HFF-Myc (cell line): ENCODE data around the gene CARS1.

ENCODE experiments used
- DNase-seq: peaks from one replicate; pipeline ENCODE4 v3.0.0-alpha.2; 2011; ENCODE audit warnings: low read depth; ENCODE audit errors: extremely low read depth
- H3K4me3 ChIP-seq: replicated peaks from 2 replicates; pipeline ENCODE4 v1.5.1; 2011; ENCODE audit warnings: low read depth, mild to moderate bottlenecking, control low read depth, low read length
- TF ChIP-seq, protein P1 (sequence below): IDR thresholded peaks from 2 replicates; pipeline ENCODE4 v1.5.1; 2012; ENCODE audit warnings: mild to moderate bottlenecking, low read depth, low read length, control low read depth; ENCODE audit errors: missing control alignments

Gene CARS1

DNA sequence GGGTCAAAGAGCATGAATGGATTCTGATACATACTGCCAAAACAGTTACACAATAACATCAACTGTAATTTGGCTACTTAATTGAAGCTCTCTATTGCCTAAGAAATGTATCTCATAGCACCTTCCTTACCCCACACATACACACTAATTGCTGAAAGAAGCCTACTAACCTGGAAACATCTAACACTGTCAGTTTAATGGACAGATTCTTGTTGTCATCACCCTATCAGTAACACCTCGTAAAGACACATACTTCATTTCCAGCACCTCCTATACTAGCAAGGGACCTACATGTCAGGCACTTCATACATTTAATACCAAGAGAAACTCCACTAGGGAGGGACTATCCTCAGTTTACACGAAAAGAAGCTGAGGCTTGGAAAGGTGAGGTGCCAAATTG lies 75.0 kb downstream of the CARS1 start:
- TF ChIP-seq, protein P1, sequence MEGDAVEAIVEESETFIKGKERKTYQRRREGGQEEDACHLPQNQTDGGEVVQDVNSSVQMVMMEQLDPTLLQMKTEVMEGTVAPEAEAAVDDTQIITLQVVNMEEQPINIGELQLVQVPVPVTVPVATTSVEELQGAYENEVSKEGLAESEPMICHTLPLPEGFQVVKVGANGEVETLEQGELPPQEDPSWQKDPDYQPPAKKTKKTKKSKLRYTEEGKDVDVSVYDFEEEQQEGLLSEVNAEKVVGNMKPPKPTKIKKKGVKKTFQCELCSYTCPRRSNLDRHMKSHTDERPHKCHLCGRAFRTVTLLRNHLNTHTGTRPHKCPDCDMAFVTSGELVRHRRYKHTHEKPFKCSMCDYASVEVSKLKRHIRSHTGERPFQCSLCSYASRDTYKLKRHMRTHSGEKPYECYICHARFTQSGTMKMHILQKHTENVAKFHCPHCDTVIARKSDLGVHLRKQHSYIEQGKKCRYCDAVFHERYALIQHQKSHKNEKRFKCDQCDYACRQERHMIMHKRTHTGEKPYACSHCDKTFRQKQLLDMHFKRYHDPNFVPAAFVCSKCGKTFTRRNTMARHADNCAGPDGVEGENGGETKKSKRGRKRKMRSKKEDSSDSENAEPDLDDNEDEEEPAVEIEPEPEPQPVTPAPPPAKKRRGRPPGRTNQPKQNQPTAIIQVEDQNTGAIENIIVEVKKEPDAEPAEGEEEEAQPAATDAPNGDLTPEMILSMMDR, result no peak
- DNase-seq, result no peak
- H3K4me3 ChIP-seq, result no peak overlapping the region

DNA sequence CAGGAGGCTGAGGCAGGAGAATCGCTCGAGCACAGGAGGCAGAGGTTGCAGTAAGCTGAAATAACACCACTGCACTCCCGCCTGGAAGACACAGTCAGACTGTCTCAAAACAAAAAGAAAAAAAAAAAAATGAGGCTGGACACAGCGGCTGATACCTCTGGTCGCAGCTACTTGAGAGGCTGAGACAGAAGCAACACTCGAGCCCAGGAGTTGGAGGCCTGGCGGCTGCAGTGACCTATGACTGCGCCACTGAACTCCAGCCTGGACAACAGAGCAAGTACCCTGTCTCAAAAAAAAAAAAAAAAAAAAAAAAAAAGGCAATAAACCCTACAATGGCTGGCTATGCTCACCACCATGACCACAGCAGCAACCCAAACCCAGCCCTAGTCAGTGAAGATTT lies 76.1 kb downstream of the CARS1 start:
- TF ChIP-seq, protein P1, result no peak
- H3K4me3 ChIP-seq, result no peak overlapping the region
- no peak for DNase-seq

DNA sequence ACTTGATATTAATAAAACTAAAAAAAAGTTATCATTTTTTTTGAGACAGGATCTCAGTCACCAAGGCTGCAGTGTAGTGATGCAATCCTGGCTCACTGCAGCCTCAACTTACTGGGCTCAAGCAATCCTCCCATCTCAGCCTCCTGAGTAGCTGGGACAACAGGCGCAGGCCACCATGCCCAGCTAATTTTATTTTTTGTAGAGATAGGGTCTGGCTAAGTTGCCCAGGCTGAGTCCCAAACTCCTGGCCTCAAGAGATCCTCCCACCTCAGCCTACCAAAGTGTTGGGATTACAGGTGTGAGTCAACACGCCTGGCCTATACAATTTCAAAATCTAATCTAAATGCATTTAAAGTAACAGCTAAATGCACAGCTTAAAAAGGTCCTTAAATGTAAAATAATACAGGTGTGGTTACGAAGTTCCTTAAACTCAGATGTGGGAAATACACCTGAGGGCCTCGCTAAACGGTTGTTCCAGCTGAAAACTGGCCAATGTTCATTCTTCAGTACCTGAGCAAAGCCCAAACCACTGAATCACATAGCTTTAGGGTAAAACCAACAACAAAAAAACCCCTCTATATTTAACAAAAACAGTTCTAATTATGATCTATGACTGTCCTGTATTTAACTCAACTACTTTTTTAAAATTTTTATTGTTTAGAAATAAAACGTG lies 76.9 kb downstream of the CARS1 start:
- H3K4me3 ChIP-seq, result no peak overlapping the region
- no peak for DNase-seq
- TF ChIP-seq, protein P1, result no peak

DNA sequence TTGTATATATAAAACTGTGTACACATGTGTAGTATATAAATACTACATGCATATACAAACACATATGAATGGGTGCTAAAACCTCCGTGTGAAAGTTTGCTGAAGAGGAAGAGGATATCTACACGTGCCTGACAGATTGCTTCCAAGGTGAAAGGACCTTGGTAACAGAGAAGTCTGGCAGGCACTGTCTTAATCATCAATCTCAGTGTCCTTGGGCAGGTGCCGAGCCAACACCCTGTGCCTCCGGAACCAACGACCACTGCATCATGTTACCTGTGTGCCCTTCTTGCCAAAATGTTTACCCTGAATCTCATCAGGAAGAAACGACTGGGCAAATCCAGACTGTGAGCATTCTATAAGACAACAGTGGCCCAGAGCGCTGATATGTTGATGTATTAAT lies 80.1 kb downstream of the CARS1 start:
- TF ChIP-seq, protein P1, result no peak
- no peak for DNase-seq
- H3K4me3 ChIP-seq, result no peak overlapping the region

DNA sequence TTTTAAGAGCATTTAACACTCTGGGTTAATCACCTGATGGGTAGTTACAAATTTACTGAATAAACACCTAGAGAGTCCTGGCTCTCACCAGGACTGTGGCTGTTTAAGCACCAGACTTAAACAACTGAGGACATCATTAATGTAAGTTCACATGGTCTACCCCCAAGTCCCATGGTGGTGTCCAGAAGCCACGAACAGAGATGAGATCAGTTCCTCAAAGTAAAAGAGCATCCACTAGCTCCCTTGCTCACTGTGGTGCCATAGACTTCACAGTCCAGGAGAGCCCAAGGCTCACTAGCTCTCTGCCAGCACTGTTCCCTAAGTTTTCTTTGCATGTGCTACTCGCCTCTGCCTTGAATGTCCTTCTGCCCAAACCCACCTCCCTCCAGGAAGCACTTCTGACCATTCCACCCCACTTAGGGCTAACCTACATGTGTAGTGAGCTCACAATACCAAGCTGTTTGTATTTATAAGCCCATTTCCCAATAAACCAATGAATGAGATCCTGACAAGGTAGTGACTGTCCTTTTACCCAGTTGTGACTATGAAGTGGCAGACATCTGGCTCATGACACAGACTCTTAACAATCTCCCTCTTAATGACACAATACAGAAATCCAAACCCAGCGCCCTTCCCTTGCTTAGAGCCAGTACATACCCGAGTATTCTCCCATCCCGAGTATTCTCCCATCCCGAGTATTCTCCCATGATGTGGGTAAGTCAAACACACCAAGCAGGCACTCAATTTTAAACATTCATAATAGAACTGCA lies 80.7 kb downstream of the CARS1 start:
- TF ChIP-seq, protein P1, result no peak
- no peak for DNase-seq
- no peak overlapping the region for H3K4me3 ChIP-seq

DNA sequence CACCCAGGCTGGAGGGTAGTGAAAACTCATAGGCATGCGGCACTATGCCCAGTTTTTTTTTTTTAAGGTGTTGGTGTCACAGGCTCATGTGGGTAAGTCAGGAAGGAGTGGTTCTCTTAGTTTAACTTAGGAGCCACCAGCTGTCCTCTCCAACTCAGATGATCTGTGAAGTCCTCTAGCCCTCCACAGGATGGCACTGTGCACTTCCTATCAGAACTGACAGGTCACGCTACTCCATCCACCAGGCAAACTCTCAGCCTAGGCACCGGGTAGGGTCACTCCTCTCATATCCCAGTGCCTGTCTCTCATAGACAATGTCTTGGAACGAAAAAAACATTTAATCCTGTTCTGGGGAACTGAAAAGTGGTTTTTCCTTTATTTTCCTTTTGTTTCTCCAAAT lies 81.6 kb downstream of the CARS1 start:
- DNase-seq, result no peak
- no peak overlapping the region for H3K4me3 ChIP-seq
- TF ChIP-seq, protein P1, result peak; percentile 44
